ENCODE data around the gene UBAC2.

- TF ChIP-seq POLR2A (IDR thresholded peaks at IDR 0.05) = no peak
- no peak for TF ChIP-seq CTCF (IDR thresholded peaks at IDR 0.05)
- no peak for TF ChIP-seq POLR2AphosphoS5 (IDR thresholded peaks at IDR 0.05)
- no peak for TF ChIP-seq EP300 (IDR thresholded peaks at IDR 0.05)
Measured at GRCh38 chr13:99255271-99255670, 54.6 kb downstream of the UBAC2 start.

Measured in suprapubic skin (tissue), 4 donors.